WTC11 (cell line): ENCODE measurements around the gene ACAA1.

ENCODE experiments used
- CBFB ChIP-seq: sonication (generic); formaldehyde crosslinking; IDR thresholded peaks from 2 replicates; pipeline ENCODE4 v1.8.1; 2022; ENCODE audit warnings: mild to moderate bottlenecking, low read depth, missing genetic modification reagents
- JUN ChIP-seq: sonication (generic); formaldehyde crosslinking; IDR thresholded peaks from 2 replicates; pipeline ENCODE4 v1.8.0; 2023; ENCODE audit warnings: mild to moderate bottlenecking, missing genetic modification reagents
- NR1H2 ChIP-seq: sonication (generic); formaldehyde crosslinking; IDR thresholded peaks from 2 replicates; pipeline ENCODE4 v1.9.0; 2021; ENCODE audit warnings: mild to moderate bottlenecking, moderate library complexity, missing genetic modification reagents
- TEAD4 ChIP-seq: sonication (generic); formaldehyde crosslinking; IDR thresholded peaks from 2 replicates; pipeline ENCODE4 v1.8.0; 2022; ENCODE audit warnings: mild to moderate bottlenecking, missing genetic modification reagents
- TF ChIP-seq, protein P1 (sequence below): fragments of 200-600 bp; IDR thresholded peaks from 2 replicates; pipeline ENCODE4 v1.8.0; 2022; ENCODE audit warnings: antibody characterized with exemption
- TF ChIP-seq, protein P2 (sequence below): sonication (generic); formaldehyde crosslinking; IDR thresholded peaks from 2 replicates; pipeline ENCODE4 v1.8.0; 2023; ENCODE audit warnings: missing genetic modification reagents, mild to moderate bottlenecking, borderline replicate concordance

DNA sequence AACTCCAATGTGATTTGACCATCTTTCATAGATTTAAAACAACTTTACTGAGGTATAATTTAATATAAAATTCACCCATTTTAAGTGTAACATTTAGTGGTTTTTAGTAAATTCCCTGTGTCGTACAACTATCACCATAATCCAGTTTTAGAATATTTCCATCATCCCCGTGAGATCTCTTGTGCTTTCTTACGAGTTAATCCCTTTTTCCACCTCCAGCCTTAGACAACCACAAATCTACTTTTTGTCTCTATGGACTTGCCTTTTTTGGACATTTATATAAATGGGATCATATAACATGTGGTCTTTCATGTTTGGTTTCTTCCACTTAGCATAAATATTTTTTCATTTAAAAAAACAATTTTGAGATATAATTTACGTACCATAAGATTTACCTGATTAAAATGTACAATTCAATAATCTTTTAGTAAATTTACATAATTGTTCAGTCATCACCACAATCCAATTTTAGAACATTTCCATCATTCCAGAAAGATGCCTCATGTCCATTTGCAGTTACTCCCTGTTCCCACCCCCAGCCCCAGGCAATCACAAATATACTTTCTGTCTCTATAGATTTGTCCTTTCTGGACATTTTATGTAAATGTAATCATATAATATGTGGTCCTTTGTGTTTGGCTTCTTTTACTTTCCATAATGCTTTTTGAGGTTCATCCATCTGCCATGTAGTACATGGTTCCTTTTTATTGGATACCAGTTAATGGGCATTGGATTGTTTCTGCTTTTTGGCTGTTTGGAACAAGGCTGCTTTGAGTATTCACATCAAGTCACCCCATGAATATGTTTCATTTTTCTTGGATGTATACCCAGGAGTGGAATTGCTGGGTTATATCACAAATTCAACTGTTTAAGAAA, 31.5 kb upstream of the ACAA1 start:
- TF ChIP-seq, protein P1, sequence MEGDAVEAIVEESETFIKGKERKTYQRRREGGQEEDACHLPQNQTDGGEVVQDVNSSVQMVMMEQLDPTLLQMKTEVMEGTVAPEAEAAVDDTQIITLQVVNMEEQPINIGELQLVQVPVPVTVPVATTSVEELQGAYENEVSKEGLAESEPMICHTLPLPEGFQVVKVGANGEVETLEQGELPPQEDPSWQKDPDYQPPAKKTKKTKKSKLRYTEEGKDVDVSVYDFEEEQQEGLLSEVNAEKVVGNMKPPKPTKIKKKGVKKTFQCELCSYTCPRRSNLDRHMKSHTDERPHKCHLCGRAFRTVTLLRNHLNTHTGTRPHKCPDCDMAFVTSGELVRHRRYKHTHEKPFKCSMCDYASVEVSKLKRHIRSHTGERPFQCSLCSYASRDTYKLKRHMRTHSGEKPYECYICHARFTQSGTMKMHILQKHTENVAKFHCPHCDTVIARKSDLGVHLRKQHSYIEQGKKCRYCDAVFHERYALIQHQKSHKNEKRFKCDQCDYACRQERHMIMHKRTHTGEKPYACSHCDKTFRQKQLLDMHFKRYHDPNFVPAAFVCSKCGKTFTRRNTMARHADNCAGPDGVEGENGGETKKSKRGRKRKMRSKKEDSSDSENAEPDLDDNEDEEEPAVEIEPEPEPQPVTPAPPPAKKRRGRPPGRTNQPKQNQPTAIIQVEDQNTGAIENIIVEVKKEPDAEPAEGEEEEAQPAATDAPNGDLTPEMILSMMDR = no peak
- TF ChIP-seq TEAD4 (CRISPR knock-in tag) = no peak
- TF ChIP-seq, protein P2, sequence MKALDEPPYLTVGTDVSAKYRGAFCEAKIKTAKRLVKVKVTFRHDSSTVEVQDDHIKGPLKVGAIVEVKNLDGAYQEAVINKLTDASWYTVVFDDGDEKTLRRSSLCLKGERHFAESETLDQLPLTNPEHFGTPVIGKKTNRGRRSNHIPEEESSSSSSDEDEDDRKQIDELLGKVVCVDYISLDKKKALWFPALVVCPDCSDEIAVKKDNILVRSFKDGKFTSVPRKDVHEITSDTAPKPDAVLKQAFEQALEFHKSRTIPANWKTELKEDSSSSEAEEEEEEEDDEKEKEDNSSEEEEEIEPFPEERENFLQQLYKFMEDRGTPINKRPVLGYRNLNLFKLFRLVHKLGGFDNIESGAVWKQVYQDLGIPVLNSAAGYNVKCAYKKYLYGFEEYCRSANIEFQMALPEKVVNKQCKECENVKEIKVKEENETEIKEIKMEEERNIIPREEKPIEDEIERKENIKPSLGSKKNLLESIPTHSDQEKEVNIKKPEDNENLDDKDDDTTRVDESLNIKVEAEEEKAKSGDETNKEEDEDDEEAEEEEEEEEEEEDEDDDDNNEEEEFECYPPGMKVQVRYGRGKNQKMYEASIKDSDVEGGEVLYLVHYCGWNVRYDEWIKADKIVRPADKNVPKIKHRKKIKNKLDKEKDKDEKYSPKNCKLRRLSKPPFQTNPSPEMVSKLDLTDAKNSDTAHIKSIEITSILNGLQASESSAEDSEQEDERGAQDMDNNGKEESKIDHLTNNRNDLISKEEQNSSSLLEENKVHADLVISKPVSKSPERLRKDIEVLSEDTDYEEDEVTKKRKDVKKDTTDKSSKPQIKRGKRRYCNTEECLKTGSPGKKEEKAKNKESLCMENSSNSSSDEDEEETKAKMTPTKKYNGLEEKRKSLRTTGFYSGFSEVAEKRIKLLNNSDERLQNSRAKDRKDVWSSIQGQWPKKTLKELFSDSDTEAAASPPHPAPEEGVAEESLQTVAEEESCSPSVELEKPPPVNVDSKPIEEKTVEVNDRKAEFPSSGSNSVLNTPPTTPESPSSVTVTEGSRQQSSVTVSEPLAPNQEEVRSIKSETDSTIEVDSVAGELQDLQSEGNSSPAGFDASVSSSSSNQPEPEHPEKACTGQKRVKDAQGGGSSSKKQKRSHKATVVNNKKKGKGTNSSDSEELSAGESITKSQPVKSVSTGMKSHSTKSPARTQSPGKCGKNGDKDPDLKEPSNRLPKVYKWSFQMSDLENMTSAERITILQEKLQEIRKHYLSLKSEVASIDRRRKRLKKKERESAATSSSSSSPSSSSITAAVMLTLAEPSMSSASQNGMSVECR (CRISPR knock-in tag) = no peak
- no peak for TF ChIP-seq JUN (CRISPR knock-in tag)
- TF ChIP-seq NR1H2 = no peak
- no peak for TF ChIP-seq CBFB (CRISPR knock-in tag)
